ENCODE data around the gene GULP1.

The GULP1 gene

DNA sequence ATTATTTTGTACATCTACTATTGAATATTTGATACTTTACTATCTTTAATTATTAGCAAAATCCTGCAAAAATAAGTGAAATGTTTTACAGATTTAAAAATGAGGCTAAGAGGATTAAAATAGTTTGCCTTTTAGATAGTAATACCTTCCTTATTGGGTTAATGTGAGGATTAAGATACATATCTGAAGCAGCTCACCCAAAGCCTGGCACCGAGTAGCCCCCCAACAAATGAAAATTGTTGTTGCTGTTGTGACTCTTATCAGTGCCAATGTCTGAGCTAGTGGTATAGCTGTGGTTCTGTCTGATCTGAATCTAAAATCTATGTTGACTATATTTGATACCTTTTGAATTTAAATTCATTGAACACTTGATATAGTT, 34.6 kb downstream of the GULP1 start:
- no peaks in the 10 kb centered on the region for H3K36me3 Mint-ChIP-seq

DNA sequence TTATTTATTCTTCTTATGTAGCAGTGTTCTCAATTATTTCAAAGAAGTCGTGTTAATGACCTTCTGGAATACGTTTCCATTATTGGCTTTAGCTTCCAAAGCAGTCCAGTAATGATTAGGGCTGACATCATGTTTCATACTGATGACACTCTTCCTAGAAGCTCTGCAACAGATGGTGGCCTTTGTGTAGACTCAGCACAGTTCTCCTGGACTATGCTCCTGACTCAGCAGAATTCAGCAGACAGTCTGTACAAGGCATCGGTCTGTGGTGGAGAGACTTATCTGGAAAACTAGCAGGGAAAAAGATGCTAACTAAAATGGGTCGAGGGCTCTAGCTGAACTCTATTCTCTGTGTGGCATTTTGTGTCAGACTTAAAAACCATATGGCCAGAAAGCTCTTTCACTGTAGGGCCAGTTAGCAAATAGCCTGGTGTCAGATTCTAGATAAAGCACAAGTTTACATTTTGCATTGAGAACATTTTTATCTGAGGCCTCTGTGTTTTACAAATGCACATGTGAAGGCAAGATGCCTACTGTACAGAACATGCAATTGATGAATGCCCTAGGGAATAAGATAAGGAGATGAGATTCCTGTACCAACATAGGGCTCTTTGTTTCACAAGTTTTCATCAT, 35.1 kb downstream of the GULP1 start:
- Mint-ChIP-seq H3K4me3 (no peak overlapping the region), H3K9me3 (no peaks in the 10 kb centered on the region)
- CTCF ChIA-PET, result no interaction called here

More for the DNA sequence above, 34.6 kb downstream of the GULP1 start:
- no peaks in the 10 kb centered on the region for H3K9me3 Mint-ChIP-seq
- no peak for DNase-seq
- CTCF ChIA-PET, result no interaction called here
- no peak overlapping the region for H3K27ac Mint-ChIP-seq
- H3K27me3 Mint-ChIP-seq, result no peaks in the 10 kb centered on the region
- H3K4me1 Mint-ChIP-seq, result no peaks in the 10 kb centered on the region
- no peak overlapping the region for H3K4me3 Mint-ChIP-seq

DNA sequence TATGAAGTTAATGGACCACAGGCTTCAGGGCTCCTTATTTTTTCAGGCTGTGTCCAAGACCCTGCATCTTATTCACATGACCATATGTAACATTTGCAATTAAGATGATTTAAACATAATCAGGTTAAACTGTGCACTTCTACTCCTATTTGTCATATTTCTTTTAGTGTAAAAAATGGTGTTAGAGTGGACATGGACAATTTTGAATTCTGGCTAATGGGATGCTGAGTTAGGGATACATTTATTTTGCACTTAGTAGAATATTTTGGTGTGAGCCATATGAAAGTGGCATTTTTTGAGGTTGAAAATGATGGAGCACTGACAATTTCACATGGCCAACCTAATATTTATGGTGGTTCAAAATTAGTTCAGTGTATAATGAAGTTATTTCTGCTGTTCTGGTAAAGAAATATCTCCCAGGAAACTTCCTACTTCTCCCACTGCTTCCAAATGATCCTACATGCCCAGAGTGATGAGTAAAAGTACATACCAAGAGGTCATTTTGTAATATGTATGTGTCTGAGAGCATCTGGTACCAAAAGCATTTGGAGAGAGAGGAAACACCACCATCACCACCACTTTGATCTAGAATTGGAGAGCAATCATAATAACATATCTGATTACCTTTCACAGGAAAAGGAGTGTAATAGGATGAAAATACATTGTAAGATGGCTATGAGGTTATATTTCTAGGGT, 36.0 kb downstream of the GULP1 start:
- no peaks in the 10 kb centered on the region for H3K27me3 Mint-ChIP-seq
- H3K27ac Mint-ChIP-seq, result no peak overlapping the region
- H3K9me3 Mint-ChIP-seq, result no peaks in the 10 kb centered on the region
- CTCF ChIA-PET, result no interaction called here
- H3K4me1 Mint-ChIP-seq, result no peaks in the 10 kb centered on the region
- no peak overlapping the region for H3K4me3 Mint-ChIP-seq
- DNase-seq, result no peak
- no peaks in the 10 kb centered on the region for H3K36me3 Mint-ChIP-seq

More for the DNA sequence above, 35.1 kb downstream of the GULP1 start:
- H3K4me1 Mint-ChIP-seq, result no peaks in the 10 kb centered on the region
- no peak for DNase-seq
- H3K27ac Mint-ChIP-seq, result no peak overlapping the region
- H3K27me3 Mint-ChIP-seq, result no peaks in the 10 kb centered on the region
- H3K36me3 Mint-ChIP-seq, result no peaks in the 10 kb centered on the region

DNA sequence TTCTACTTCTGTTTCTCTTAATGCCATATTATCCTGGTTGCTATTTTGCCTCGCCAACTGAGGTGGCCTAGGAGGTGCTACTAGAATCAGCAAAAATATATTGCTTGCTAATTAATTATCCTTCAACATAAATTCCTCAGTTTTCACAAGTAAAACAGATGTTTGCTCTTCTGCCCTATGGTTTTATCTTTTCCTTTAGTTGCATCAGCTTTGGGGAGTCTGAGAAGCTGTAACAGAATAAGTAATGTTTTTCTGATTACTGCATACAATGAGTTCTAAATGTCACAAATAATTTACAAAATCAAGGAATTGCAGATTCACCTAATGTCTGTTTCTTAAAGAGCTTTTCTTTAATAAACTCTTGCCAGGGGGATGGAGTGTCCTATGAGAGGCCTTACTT, 36.7 kb downstream of the GULP1 start:
- no peak for DNase-seq
- no peaks in the 10 kb centered on the region for H3K27me3 Mint-ChIP-seq
- CTCF ChIA-PET, result no interaction called here
- no peaks in the 10 kb centered on the region for H3K4me1 Mint-ChIP-seq
- no peak overlapping the region for H3K27ac Mint-ChIP-seq
- H3K9me3 Mint-ChIP-seq, result no peaks in the 10 kb centered on the region
- H3K36me3 Mint-ChIP-seq, result no peaks in the 10 kb centered on the region
- no peak overlapping the region for H3K4me3 Mint-ChIP-seq

DNA sequence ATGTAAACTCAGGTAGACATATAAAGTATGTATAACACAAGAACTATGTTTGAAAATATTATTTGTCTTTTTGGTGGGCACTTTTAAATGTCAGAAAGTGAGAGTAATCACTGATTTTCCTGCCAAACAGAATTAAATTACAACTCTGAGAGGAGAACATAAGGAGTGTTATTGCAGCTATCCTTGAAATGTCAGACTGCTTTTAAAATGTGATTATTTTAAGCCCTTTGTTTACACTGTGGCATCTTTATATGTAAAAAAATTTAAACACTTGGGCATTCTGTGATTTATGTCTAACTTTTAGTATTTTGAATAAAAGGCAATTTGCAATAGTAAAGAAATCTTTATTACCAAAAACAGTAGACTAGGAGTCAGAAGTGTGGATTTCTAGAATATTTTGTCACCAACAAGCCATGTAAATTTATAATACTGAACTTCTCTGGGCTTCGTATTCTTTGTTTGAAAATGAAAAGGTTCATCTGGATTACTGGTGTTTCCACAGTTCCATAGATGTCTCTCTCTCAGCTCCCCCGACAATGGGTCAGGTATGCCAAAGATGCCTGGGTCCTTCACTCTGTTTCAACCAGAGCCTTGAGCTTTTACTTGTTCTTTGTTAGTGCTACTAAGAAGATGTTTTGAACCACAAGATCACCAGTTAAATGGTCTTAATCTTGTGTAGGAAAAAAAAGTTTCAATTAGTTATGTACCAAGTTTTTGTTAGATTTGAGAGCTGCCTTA, 38.8 kb downstream of the GULP1 start:
- H3K9me3 Mint-ChIP-seq, result no peaks in the 10 kb centered on the region

DNA sequence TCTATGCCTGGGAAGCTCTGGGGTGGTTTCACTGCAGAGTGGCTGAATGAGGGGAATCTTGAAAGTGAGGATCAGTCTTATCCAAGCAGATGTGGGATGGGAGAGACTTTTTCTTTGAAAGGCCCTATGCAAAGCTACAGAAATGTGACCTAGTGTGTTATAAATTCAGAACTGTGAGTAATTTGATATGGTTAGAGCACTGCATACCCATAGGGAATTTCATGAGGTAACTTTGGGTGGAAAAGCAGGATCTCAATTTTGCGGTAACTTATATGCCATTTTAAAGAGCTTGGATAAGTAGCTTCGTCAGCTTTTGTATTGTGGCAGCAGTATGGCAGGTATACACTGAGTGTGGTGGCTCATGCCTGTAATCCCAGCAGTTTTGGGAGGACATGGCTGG, 40.9 kb downstream of the GULP1 start:
- Mint-ChIP-seq H3K27me3 (no peaks in the 10 kb centered on the region), H3K4me3 (no peak overlapping the region), H3K36me3 (no peaks in the 10 kb centered on the region), H3K4me1 (no peaks in the 10 kb centered on the region), H3K9me3 (no peaks in the 10 kb centered on the region), H3K27ac (no peak overlapping the region)
- DNase-seq, result no peak
- CTCF ChIA-PET, result interaction anchor here (0.6 kb wide), 1 partner anchor 131 kb away, joined by 3 read pairs; no protein-coding TSS in a partner anchor

More for the DNA sequence above, 38.8 kb downstream of the GULP1 start:
- Mint-ChIP-seq H3K36me3 (no peaks in the 10 kb centered on the region), H3K27me3 (no peaks in the 10 kb centered on the region), H3K4me1 (no peaks in the 10 kb centered on the region), H3K27ac (no peak overlapping the region), H3K4me3 (no peak overlapping the region)
- CTCF ChIA-PET, result no interaction called here
- no peak for DNase-seq

DNA sequence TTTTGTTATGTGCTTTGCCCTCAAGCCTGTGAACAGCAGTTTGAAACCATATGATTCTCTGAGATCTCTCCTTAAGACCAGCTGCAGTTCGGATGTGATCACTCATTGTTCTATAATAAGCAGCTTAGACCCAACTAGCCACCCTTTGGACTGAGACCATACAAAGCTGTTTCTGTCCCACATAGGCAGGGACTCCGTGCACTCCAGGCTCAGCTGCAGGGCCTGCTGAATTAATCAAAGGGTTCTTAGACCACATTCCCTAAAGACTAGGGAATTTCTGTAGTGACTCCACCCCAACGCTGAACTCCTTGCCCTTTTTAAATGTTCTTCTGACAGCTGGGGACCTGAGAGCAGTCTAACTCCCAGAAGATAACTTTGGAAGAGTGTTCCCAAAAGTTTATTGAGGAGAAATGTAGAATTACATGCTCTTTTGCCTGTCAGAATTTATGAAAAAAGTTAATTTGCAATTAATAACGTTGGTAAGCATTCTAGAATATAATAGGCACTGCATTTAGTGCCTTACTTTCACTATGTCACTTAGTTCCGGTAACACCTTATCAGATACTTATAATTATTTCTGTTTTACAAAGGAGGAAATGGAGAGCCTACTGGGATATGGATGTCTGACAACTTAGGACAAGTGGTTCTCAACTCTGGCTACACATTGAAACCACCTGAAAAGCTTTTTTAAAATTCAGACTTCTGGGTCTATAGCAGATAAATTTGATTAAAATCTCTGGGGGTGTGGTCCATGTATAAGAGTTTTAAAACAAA, 42.3 kb downstream of the GULP1 start:
- no peaks in the 10 kb centered on the region for H3K4me1 Mint-ChIP-seq
- H3K9me3 Mint-ChIP-seq, result no peaks in the 10 kb centered on the region
- H3K27ac Mint-ChIP-seq, result no peak overlapping the region
- H3K36me3 Mint-ChIP-seq, result no peaks in the 10 kb centered on the region
- no peak overlapping the region for H3K4me3 Mint-ChIP-seq
- DNase-seq, result no peak
- CTCF ChIA-PET, result no interaction called here
- H3K27me3 Mint-ChIP-seq, result no peaks in the 10 kb centered on the region

DNA sequence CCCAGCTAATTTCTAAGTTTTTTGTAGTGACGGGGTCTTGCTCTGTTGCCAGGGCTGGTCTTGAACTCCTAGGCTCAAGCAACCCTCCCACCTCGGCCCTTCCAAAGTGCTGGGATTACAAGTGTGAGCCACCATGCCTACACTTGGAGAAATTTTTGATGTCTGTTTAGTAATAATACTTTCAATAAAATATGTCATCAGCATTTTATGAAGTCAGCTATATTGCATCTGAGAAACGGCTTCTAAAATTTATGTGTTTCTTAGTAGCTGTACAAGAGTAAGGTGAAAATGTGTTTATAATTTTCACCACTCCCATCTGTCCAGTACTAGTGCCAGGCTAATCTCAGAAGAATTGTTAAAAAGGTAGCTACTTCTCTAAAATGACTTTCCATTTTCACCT, 46.8 kb downstream of the GULP1 start:
- Mint-ChIP-seq H3K27ac (no peak overlapping the region), H3K27me3 (no peaks in the 10 kb centered on the region), H3K4me1 (no peaks in the 10 kb centered on the region), H3K4me3 (no peak overlapping the region), H3K36me3 (no peaks in the 10 kb centered on the region), H3K9me3 (no peaks in the 10 kb centered on the region)
- CTCF ChIA-PET, result no interaction called here
- no peak for DNase-seq

DNA sequence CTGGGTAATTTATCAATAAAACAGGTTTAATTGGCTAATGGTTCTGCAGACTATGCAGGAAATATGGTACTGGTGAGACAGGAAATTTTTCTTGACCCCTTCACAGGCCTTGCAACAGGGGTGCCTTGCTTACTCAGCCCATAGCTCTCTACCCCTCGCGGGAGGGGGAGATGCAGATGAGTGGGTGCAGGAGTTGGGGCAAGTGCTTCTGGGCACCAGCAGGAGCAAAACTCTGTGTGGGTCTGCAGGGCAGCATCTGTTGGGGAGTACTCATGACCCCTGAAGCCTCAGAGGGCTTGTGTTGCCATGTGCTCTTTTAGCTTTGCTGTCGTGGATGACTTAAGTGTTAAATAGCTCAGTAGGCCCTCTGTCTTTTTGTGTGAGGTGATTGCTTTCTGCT, 48.6 kb downstream of the GULP1 start:
- H3K27ac Mint-ChIP-seq, result no peak overlapping the region
- H3K9me3 Mint-ChIP-seq, result no peaks in the 10 kb centered on the region
- H3K4me1 Mint-ChIP-seq, result no peaks in the 10 kb centered on the region
- H3K27me3 Mint-ChIP-seq, result no peaks in the 10 kb centered on the region
- no peak overlapping the region for H3K4me3 Mint-ChIP-seq
- no peaks in the 10 kb centered on the region for H3K36me3 Mint-ChIP-seq
- DNase-seq, result no peak
- CTCF ChIA-PET, result no interaction called here

DNA sequence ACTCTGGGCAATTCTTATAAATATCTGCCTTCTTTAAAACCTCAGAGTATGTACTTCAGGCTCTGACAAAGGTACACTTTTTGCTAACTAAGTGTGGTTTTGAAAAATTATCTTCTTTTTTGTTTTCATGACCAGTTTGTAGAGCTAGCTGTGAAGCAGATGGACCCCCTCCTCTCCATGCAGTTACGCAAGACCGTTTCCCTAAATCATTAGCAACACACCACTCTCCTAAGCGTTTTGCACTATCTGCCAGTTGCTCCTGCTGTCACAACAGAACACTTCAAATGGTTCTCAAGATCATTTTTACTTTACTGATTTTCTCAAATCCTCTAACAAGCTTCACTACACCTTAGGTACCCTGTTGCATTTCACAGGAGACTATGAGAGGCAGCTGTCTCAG, 53.3 kb downstream of the GULP1 start:
- H3K9me3 Mint-ChIP-seq, result no peaks in the 10 kb centered on the region
- H3K36me3 Mint-ChIP-seq, result no peaks in the 10 kb centered on the region
- no peak overlapping the region for H3K27ac Mint-ChIP-seq
- CTCF ChIA-PET, result no interaction called here
- no peak for DNase-seq
- no peak overlapping the region for H3K4me3 Mint-ChIP-seq
- no peaks in the 10 kb centered on the region for H3K4me1 Mint-ChIP-seq
- no peaks in the 10 kb centered on the region for H3K27me3 Mint-ChIP-seq

DNA sequence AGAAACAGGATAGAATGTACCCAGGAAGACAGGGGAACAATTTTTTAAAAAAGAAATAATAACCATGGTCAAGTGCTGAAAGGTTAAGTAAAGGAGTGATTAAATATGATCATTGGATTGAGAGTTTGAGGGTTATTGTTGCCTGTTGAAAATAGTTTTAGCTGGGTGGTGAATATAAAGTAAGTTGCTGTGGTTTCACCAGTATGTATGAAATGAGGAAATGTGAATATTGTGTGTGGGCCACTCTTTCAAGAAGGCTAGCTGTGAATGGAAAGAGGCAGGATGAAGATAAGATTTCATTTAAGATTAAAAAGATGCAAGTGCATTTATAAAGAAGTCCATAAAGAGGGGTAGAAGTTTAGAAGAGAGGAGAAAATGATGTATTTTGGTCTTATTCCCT, 53.8 kb downstream of the GULP1 start:
- no peak overlapping the region for H3K4me3 Mint-ChIP-seq
- CTCF ChIA-PET, result no interaction called here
- no peaks in the 10 kb centered on the region for H3K4me1 Mint-ChIP-seq
- no peaks in the 10 kb centered on the region for H3K36me3 Mint-ChIP-seq
- no peak for DNase-seq
- no peaks in the 10 kb centered on the region for H3K27me3 Mint-ChIP-seq
- no peak overlapping the region for H3K27ac Mint-ChIP-seq
- no peaks in the 10 kb centered on the region for H3K9me3 Mint-ChIP-seq

DNA sequence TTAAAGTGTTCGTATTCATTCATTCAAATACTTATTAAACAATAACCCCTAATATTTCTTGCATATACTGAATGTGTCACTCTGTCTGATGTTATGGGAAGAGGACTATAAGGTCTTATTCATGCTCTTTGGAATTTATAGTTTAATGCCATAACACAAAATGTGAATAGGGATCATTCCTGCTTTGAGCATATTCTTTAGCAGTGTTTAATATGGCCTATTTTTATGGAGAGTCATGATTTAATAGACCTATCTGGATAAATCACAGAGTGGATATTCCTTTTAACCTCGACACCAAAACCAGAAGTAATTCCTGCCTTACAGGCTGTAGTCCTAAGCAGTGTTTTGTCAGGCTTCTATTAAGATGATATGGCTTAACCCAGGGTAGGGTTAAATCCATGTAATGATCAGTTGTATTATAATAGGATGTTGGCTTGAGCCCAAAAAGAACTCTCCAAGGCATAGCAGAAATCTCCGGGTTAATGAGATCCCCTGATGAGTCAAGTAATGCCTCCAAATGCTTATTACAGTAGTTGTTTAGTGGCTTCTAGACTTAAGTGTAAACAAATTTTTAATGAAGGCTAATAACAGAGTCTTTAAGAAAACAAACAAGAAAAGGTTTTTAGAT, 54.3 kb downstream of the GULP1 start:
- H3K27ac Mint-ChIP-seq, result no peak overlapping the region
- DNase-seq, result no peak
- CTCF ChIA-PET, result no interaction called here

DNA sequence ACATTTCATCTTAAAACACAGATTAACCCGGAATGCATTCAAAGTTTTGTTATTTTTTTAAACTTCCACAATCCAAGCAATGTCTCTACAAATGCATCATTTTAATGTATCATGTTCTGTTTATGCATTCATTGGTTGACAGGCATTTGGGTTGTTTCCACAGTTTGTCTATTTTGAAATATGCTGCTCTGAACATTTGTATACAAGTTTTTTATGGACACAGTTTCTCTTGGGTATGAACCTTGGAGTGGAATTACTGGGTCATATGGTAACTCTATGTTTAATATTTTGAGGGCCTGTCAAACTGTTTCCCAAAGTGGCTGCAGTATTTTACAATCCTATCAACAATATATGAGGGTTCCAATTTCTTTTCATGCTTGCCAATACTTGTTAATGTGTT, 57.3 kb downstream of the GULP1 start:
- H3K36me3 Mint-ChIP-seq, result no peaks in the 10 kb centered on the region
- H3K27ac Mint-ChIP-seq, result no peak overlapping the region
- CTCF ChIA-PET, result no interaction called here
- no peak for DNase-seq
- H3K9me3 Mint-ChIP-seq, result no peaks in the 10 kb centered on the region
- no peaks in the 10 kb centered on the region for H3K4me1 Mint-ChIP-seq
- no peak overlapping the region for H3K4me3 Mint-ChIP-seq
- no peaks in the 10 kb centered on the region for H3K27me3 Mint-ChIP-seq

More for the DNA sequence above, 54.3 kb downstream of the GULP1 start:
- H3K36me3 Mint-ChIP-seq, result no peaks in the 10 kb centered on the region
- no peaks in the 10 kb centered on the region for H3K9me3 Mint-ChIP-seq
- no peaks in the 10 kb centered on the region for H3K27me3 Mint-ChIP-seq
- no peak overlapping the region for H3K4me3 Mint-ChIP-seq
- H3K4me1 Mint-ChIP-seq, result no peaks in the 10 kb centered on the region

DNA sequence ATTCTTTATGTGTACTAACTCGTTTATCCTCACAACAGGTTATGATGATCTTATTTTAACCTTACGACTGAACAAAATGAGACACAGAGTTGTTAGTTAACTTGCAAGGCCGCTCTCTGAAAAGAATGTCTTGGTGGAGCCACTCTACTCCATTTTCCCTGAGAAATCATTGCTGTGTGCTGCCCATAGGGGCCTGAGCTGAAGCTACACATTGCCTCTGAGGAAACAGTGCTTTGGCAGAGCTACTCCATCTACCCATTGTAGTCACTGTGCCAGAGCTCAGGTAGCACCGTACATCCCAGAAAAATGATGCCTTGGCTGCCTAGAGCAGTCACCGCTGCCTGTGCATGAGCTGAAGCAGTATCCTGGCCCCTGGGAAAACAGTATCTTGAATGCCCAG, 61.6 kb downstream of the GULP1 start:
- Mint-ChIP-seq H3K4me1 (no peaks in the 10 kb centered on the region), H3K9me3 (no peaks in the 10 kb centered on the region), H3K27ac (no peak overlapping the region), H3K27me3 (no peaks in the 10 kb centered on the region), H3K4me3 (no peak overlapping the region), H3K36me3 (no peaks in the 10 kb centered on the region)
- CTCF ChIA-PET, result no interaction called here
- no peak for DNase-seq
